OCI-LY7 (cell line): Measurements from ENCODE around the gene BMP4. TPM values are rescaled to one million over a fixed set of nuclear protein-coding genes. Genes with fewer than 3 reads are reported as not detected.

Experiments
- BruUV-seq: library from RNA; stranded (reverse); fragments of 400-500 nt; replicated peaks from 2 replicates; lab custom pipeline; 2021; lab: Mats Ljungman, UMichigan
- CTCF ChIA-PET: fragments of 300-600 bp; sonication (Branson Sonifier 250); formaldehyde crosslinking; loops from one replicate; lab custom pipeline; 2022; ENCODE audit warnings: antibody characterized with exemption; ENCODE audit not compliant: unreplicated experiment; lab: Charles Lee
- POLR2A ChIA-PET: fragments of 300-600 bp; sonication (Branson Sonifier 250); formaldehyde crosslinking; loops from one replicate; lab custom pipeline; 2022; ENCODE audit warnings: antibody characterized with exemption; lab: Charles Lee
- DNase-seq: peaks from one replicate; pipeline ENCODE4 v3.0.0-alpha.2; 2015; ENCODE audit warnings: low spot score
- H2AFZ ChIP-seq: fragments of 200-600 bp; sonication (generic), shearing (Covaris generic); 2 replicates; pipeline ENCODE4 v1.6.1; 2014; ENCODE audit warnings: mild to moderate bottlenecking, antibody characterized with exemption, low read length, moderate library complexity
- H3K27ac ChIP-seq: fragments of 200-600 bp; sonication (generic); 2 replicates; pipeline ENCODE4 v1.5.1; 2014; ENCODE audit warnings: mixed run types, low read depth, mild to moderate bottlenecking, moderate library complexity, low read length, inconsistent platforms; ENCODE audit not compliant: poor library complexity, severe bottlenecking
- H3K36me3 ChIP-seq: fragments of 200-600 bp; sonication (generic); 2 replicates; pipeline ENCODE4 v1.6.1; 2014; ENCODE audit warnings: mild to moderate bottlenecking, antibody characterized with exemption, low read length, moderate library complexity, mixed read lengths; ENCODE audit not compliant: insufficient read depth
- H3K4me1 ChIP-seq: fragments of 200-600 bp; sonication (generic); 2 replicates; pipeline ENCODE4 v1.5.1; 2014; ENCODE audit warnings: mild to moderate bottlenecking, low read length; ENCODE audit not compliant: insufficient read depth, poor library complexity, severe bottlenecking
- H3K4me2 ChIP-seq: fragments of 200-600 bp; sonication (generic); 2 replicates; pipeline ENCODE4 v1.6.1; 2014; ENCODE audit warnings: mild to moderate bottlenecking, low read length
- H3K4me3 ChIP-seq: fragments of 200-600 bp; sonication (generic); 2 replicates; pipeline ENCODE4 v1.5.1; 2014; ENCODE audit warnings: mild to moderate bottlenecking, low read depth, low read length; ENCODE audit not compliant: poor library complexity, severe bottlenecking
- H3K79me2 ChIP-seq: fragments of 200-600 bp; sonication (generic); 2 replicates; pipeline ENCODE4 v1.6.1; 2016; ENCODE audit warnings: low read depth, mild to moderate bottlenecking, low read length, moderate library complexity, mixed read lengths; ENCODE audit not compliant: insufficient read depth
- H3K9me2 ChIP-seq: fragments of 200-600 bp; sonication (generic); 2 replicates; pipeline ENCODE4 v1.6.1; 2016; ENCODE audit warnings: mild to moderate bottlenecking, low read length, mixed read lengths; ENCODE audit not compliant: insufficient read depth
- H3K9me3 ChIP-seq: fragments of 200-600 bp; sonication (generic); 2 replicates; pipeline ENCODE4 v1.6.1; 2014; ENCODE audit warnings: mild to moderate bottlenecking, mixed run types, low read length, mixed read lengths
- H4K20me1 ChIP-seq: fragments of 200-600 bp; sonication (generic); 2 replicates; pipeline ENCODE4 v1.6.1; 2014; ENCODE audit warnings: mild to moderate bottlenecking, antibody characterized with exemption, low read length, moderate library complexity, mixed read lengths; ENCODE audit not compliant: insufficient read depth
- EZH2phosphoT487 ChIP-seq: fragments of 200-600 bp; sonication (generic); IDR thresholded peaks from 2 replicates; pipeline ENCODE4 v1.6.1; 2018; ENCODE audit warnings: low read depth, borderline replicate concordance, mild to moderate bottlenecking, mixed run types, antibody characterized with exemption, low read length, moderate library complexity, mixed read lengths
- intact Hi-C: fragments of 100-400 bp; cut with micrococcal nuclease; formaldehyde crosslinking; loops from one replicate; pipeline ENCODE4 v1.10.0; 2022; ENCODE audit not compliant: unreplicated experiment
- total RNA-seq, 2 experiments: library from RNA; depleted of rRNA in 1 of 2; stranded (reverse); fragments of >200 nt in 1 of 2; shearing (Covaris generic) in 1 of 2; gene quantifications; 2 replicates each; pipeline ENCODE4 v1.2.3, GENCODE V29; 2014 to 2022
- TF ChIP-seq, protein P1 (sequence below): fragments of 200-600 bp; sonication (generic); conservative IDR thresholded peaks from 2 replicates; pipeline ENCODE4 v1.5.1; 2014; ENCODE audit warnings: mild to moderate bottlenecking, antibody characterized with exemption, low read length, moderate library complexity, mixed read lengths

Gene BMP4
- total RNA-seq, 2 experiments from 2014 or later, result not detected

DNA sequence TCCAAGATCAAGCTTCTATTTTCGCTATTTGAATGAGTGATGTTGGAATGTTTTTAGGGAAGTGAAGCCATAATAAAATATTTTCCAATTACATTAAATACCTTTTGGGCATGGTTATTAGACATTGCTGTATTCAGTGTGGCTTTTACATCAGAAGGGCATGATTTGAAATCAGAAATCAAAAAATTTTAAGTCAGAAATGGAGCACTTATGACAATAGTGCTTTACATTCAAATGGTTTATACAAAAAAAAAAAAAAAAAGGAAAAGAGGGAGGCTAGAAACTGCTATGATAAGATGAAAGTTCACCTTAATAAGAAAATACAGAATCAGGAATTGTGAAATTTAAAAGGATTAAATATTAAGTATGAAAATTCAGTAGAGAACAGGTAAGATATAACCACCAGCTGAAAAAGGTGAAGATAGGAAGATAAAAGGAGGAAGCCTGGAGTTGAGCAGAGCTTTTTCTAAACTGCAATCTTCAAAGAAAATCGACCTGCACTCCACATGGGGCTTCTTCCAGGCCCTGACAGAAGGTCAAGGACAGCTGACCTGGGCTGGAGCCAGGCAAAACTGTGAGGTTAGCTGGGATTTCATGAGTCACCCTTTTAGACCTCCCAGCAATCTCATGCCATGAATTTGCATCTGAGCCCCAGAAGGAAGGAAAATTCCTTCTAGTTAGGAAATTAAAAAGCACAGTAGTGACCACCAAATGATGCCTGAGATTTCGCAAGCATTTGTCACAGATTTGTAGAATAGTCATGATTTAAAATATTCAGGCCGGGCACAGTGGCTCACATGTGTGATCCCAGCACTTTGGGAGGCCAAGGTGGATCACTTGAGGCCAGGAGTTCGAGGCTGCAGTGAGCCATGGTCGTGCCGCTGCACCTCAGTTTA lies 23.4 kb upstream of the BMP4 start:
- Histone ChIP-seq H3K4me3 (no peak overlapping the region), H3K36me3 (no peaks in the 10 kb centered on the region), H3K4me1 (no peaks in the 10 kb centered on the region), H4K20me1 (no peaks in the 10 kb centered on the region), H3K9me2 (no peaks in the 10 kb centered on the region), H3K27ac (no peak overlapping the region), H3K9me3 (no peaks in the 10 kb centered on the region), H2AFZ (no peak overlapping the region), H3K79me2 (no peaks in the 10 kb centered on the region), H3K4me2 (no peak overlapping the region)
- BruUV-seq, result no TSS peak
- intact Hi-C loops, result no loop called here
- ChIA-PET CTCF (no interaction called here), POLR2A (interaction anchor here (0.7 kb wide), 1 partner anchor 435 kb away, joined by 4 read pairs; no protein-coding TSS in a partner anchor)
- no peak for DNase-seq
- TF ChIP-seq, protein P1, sequence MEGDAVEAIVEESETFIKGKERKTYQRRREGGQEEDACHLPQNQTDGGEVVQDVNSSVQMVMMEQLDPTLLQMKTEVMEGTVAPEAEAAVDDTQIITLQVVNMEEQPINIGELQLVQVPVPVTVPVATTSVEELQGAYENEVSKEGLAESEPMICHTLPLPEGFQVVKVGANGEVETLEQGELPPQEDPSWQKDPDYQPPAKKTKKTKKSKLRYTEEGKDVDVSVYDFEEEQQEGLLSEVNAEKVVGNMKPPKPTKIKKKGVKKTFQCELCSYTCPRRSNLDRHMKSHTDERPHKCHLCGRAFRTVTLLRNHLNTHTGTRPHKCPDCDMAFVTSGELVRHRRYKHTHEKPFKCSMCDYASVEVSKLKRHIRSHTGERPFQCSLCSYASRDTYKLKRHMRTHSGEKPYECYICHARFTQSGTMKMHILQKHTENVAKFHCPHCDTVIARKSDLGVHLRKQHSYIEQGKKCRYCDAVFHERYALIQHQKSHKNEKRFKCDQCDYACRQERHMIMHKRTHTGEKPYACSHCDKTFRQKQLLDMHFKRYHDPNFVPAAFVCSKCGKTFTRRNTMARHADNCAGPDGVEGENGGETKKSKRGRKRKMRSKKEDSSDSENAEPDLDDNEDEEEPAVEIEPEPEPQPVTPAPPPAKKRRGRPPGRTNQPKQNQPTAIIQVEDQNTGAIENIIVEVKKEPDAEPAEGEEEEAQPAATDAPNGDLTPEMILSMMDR, result no peak
- no peak for TF ChIP-seq EZH2phosphoT487

DNA sequence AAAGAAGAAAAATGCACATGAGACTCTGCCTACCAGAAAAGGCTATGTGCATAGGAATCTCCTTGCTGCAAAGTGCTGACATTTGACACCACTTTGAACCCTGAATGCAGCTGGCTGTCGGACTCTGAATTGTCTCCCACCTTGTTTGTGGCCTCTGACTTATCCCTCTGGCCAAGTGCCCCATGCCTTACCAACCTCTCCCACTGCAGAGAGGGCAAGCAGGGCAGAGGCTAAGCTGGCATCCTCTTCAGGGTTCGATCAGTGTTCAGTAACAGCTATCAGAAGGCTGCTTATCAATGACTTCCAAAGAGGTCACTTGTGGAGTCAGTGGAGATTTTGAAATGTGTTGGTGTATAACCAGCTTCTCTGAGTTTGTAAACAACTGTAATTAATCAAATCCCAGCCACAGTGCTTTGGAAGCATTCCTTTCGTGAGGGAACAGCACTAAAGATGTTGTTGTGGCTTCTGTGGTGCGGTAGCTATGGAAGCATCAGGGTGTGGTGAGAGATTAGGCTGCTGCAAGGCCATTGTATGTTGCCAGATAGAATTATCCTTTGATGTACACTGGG lies 22.6 kb upstream of the BMP4 start:
- no peak overlapping the region for H3K4me2 ChIP-seq
- ChIA-PET CTCF (no interaction called here), POLR2A (interaction anchor here (1.4 kb wide), 1 partner anchor 8 kb away, joined by 3 read pairs; no protein-coding TSS in a partner anchor)
- no peak for DNase-seq
- TF ChIP-seq, protein P1, result no peak
- TF ChIP-seq EZH2phosphoT487, result no peak
- no peaks in the 10 kb centered on the region for H4K20me1 ChIP-seq
- H3K4me3 ChIP-seq, result no peak overlapping the region
- intact Hi-C loops, result no loop called here
- no peaks in the 10 kb centered on the region for H3K36me3 ChIP-seq
- H3K79me2 ChIP-seq, result no peaks in the 10 kb centered on the region
- no peak overlapping the region for H3K27ac ChIP-seq
- H3K9me2 ChIP-seq, result no peaks in the 10 kb centered on the region
- no peaks in the 10 kb centered on the region for H3K9me3 ChIP-seq
- BruUV-seq, result no TSS peak
- H2AFZ ChIP-seq, result no peak overlapping the region
- no peaks in the 10 kb centered on the region for H3K4me1 ChIP-seq

- no peak for TF ChIP-seq EZH2phosphoT487
- TF ChIP-seq, protein P1, result no peak
- Histone ChIP-seq H3K27ac (no peak overlapping the region), H3K4me1 (no peaks in the 10 kb centered on the region), H4K20me1 (no peaks in the 10 kb centered on the region), H3K9me3 (no peaks in the 10 kb centered on the region), H3K79me2 (no peaks in the 10 kb centered on the region), H3K9me2 (no peaks in the 10 kb centered on the region), H3K36me3 (no peaks in the 10 kb centered on the region), H3K4me2 (no peak overlapping the region), H2AFZ (no peak overlapping the region), H3K4me3 (no peak overlapping the region)
- no peak for DNase-seq
- ChIA-PET CTCF (no interaction called here), POLR2A (interaction anchor here (0.7 to 1.4 kb wide), 2 partner anchors 9 to 780 kb away, joined by 3 read pairs; no protein-coding TSS in a partner anchor)
- no TSS peak for BruUV-seq
- intact Hi-C loops, result no loop called here
These were observed 21.6 kb upstream of the BMP4 start for GRCh38 chr14:53978194-53978593.
